ENCODE results near the gene C22orf39. TPM values are rescaled to one million over a fixed set of nuclear protein-coding genes. Genes with fewer than 3 reads are reported as not detected.

Gene C22orf39, protein sequence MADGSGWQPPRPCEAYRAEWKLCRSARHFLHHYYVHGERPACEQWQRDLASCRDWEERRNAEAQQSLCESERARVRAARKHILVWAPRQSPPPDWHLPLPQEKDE
- 10 to 100 TPM; 21.9 to 60.4 (median 28.0) TPM for total RNA-seq
- long read RNA-seq, donor 1, transcript C22orf39-202 (3 exons, 3,350 nt), result major isoform, 112 of 143 reads
- long read RNA-seq, donor 1, transcript C22orf39-203 (3 exons, 1,005 nt), result minor isoform, 9 of 143 reads
- long read RNA-seq, donor 1, partial matches to known transcripts, result 6 of 143 reads
- long read RNA-seq, donor 1, other reads (novel, unspliced or antisense), result 16 of 143 reads
- long read RNA-seq, donor 2, transcript C22orf39-203 (3 exons, 1,005 nt), result major isoform, 16 of 32 reads
- long read RNA-seq, donor 2, transcript C22orf39-202 (3 exons, 3,350 nt), result minor isoform, 9 of 32 reads
- long read RNA-seq, donor 2, partial matches to known transcripts, result 3 of 32 reads
- long read RNA-seq, donor 2, other reads (novel, unspliced or antisense), result 4 of 32 reads

DNA sequence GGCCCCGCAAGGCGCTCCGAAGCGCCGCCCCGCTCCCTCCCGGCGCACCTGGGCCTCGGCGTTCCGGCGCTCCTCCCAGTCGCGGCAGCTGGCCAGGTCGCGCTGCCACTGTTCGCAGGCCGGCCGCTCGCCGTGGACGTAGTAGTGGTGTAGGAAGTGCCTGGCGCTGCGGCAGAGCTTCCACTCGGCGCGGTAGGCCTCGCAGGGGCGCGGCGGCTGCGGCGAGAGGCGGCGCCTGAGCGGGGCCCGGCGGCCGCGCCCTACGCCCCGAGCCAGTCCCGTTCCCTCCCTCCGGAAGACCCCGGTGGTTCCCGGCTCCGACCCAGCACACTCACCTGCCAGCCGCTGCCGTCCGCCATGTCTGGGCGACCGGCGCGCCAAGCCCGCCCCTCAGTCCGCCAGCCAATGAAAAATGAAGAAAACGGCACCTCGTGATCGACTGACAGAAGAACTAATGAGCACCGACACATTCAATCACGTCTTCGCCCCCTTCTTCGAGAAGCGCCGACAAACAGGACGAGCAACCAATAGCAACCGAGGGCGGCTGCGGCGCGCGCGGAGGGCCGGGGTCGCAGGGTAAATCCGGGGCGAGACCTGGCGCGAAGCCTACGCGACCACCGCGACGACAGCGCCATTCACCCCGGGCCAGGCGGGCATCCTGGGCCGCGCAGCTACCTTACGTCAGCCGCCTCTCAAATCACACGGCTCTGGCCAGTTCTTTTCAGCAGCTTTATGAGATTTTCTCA is at the start of gene C22orf39:
Gene C22orf39, minus strand, starts transcription at position 382 of the 746 bp plus-strand sequence. Its CDS starts 23 bp downstream, at position 359.
- peak within 1 kb of the TSS; percentile 93 for H3K4me3 ChIP-seq
- intact Hi-C loops (cut with DNase I, micrococcal nuclease), result no loop called here
- no peaks in the 10 kb centered on the region for H3K9me3 ChIP-seq
- ATAC-seq (peak; percentile 94), DNase-seq (peak; percentile 91 to 92 (median 91))
- no peaks in the 10 kb centered on the region for H3K36me3 ChIP-seq (ENCODE audit: low read depth)
- peaks cover 19% of the 10 kb centered on the region for H3K4me1 ChIP-seq (ENCODE audit: low read depth)
- TF ChIP-seq CTCF (IDR thresholded peaks at IDR 0.05), result no peak

DNA sequence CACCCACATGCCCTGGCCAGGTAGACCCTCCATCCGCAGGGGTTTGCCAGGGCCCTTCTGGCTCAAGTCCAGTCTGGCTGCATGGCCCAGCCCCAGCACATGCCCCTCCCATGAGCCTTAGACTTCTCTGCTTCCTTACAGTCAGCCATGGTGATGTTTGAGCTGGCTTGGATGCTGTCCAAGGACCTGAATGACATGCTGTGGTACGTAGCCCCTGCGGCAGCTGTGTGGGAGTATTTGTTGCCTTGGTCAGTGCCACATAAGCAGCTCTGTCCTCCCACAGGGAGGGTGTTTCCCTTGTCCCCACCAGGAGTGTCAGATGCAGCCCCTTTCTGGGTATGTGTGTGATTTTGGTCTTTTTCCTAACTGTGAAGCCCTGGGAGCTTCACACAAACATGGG is 49.7 kb upstream of the C22orf39 start:
- Histone ChIP-seq H3K4me3 (no peak overlapping the region), H3K4me1 (ENCODE audit: low read depth) (no peaks in the 10 kb centered on the region), H3K9me3 (no peaks in the 10 kb centered on the region), H3K36me3 (ENCODE audit: low read depth) (no peaks in the 10 kb centered on the region)
- intact Hi-C loops (cut with DNase I, micrococcal nuclease), result no loop called here
- no peak for TF ChIP-seq CTCF (IDR thresholded peaks at IDR 0.05)
- no peak for DNase-seq
- no peak for ATAC-seq

- intact Hi-C loops (cut with DNase I, micrococcal nuclease), result no loop called here
- no peaks in the 10 kb centered on the region for H3K4me1 ChIP-seq (ENCODE audit: low read depth)
- no peaks in the 10 kb centered on the region for H3K36me3 ChIP-seq (ENCODE audit: low read depth)
- DNase-seq (no peak), ATAC-seq (no peak)
- no peak for TF ChIP-seq CTCF (IDR thresholded peaks at IDR 0.05)
- no peaks in the 10 kb centered on the region for H3K9me3 ChIP-seq
- no peak overlapping the region for H3K4me3 ChIP-seq
Observed at GRCh38 chr22:19496324-19496630, 48.8 kb upstream of the C22orf39 start.

- intact Hi-C loops (cut with DNase I, micrococcal nuclease), result no loop called here
- ATAC-seq, result no peak
Observed at GRCh38 chr22:19495562-19496323, 48.2 kb upstream of the C22orf39 start.

More at GRCh38 chr22:19495562-19496323, 48.2 kb upstream of the C22orf39 start:
- H3K36me3 ChIP-seq (ENCODE audit: low read depth), result no peaks in the 10 kb centered on the region
- TF ChIP-seq CTCF (IDR thresholded peaks at IDR 0.05), result no peak
- H3K9me3 ChIP-seq, result no peaks in the 10 kb centered on the region
- no peak overlapping the region for H3K4me3 ChIP-seq
- no peak for DNase-seq
- no peaks in the 10 kb centered on the region for H3K4me1 ChIP-seq (ENCODE audit: low read depth)
